Epithelial cell of esophagus (primary cell): Measurements from ENCODE around the gene COL25A1.

ENCODE experiments used
- DNase-seq: peaks from one replicate; pipeline ENCODE4 v3.0.0; 2010; ENCODE audit warnings: low read depth
- H3K4me3 ChIP-seq: 2 replicates; pipeline ENCODE4 v1.5.1; 2011; ENCODE audit warnings: mild to moderate bottlenecking, low read length, control low read depth
- CTCF ChIP-seq: IDR thresholded peaks from 2 replicates; pipeline ENCODE4 v1.5.1; 2011; ENCODE audit warnings: low read depth, mild to moderate bottlenecking, low read length, control low read depth, inconsistent platforms; ENCODE audit not compliant: insufficient read depth; ENCODE audit errors: missing control alignments

COL25A1 gene

DNA sequence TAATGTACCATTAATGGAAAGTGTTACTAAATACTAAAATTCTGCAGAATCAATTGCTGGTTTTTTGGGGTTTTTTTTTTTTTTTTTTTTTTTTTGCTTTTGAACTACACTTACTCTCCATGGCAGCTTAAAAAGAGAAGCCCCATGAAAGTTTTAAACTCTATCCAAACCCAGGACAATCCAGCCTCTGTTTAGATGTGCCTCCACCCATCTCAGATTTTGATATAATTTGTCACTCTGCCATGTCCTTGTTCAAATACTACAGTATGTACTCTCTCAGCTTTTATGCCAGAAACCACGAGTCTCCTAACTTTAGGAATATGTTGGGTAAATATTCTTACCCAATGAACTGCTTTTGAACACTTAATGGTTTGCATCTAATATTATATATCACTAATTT lies 84.2 kb downstream of the COL25A1 start:
- TF ChIP-seq CTCF = no peak
- no peak overlapping the region for H3K4me3 ChIP-seq
- DNase-seq = no peak

- TF ChIP-seq CTCF = no peak
- no peak overlapping the region for H3K4me3 ChIP-seq
- no peak for DNase-seq
Observed at GRCh38 chr4:109216085-109216696, 86.3 kb downstream of the COL25A1 start.

- no peak for DNase-seq
- H3K4me3 ChIP-seq = no peak overlapping the region
- TF ChIP-seq CTCF = no peak
Observed at GRCh38 chr4:109215506-109215905, 87.0 kb downstream of the COL25A1 start.

DNA sequence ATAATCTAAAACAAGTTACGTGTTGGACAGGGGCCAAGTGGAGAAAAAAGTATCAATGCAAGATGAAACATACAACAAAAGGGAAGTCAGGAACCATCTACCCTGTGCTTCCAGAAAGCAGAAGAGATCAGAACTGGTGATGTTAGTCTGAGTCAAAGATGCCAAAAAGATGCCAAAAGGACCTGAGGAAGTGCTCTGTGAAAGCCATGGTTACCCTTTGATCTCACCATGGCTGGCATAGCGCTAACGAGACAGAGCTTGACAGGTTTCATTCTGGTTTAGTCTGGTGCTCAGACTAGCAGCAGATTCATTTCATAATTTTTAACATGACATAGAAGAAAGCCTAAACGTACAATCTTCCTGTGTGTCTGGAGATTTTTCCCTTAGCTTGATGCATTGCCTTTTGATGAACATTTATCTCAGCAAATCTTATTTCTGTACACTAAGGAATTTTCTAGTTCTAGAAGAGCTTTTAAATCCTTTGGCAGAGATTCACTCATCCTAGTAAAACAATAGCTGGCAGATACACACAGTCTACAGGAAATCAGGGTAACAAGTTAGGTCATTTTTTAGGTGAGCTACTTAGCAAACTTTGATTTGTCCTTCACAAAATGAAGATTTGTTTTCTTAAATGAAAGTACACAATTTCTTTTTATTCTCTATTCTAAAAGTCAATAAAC lies 87.7 kb downstream of the COL25A1 start:
- TF ChIP-seq CTCF = no peak
- no peak for DNase-seq

GRCh38 chr4:109213056-109213455 lies 89.4 kb downstream of the COL25A1 start:
- no peak for TF ChIP-seq CTCF
- no peak for DNase-seq
- no peak overlapping the region for H3K4me3 ChIP-seq

More for the DNA sequence above, 87.7 kb downstream of the COL25A1 start:
- no peak overlapping the region for H3K4me3 ChIP-seq

DNA sequence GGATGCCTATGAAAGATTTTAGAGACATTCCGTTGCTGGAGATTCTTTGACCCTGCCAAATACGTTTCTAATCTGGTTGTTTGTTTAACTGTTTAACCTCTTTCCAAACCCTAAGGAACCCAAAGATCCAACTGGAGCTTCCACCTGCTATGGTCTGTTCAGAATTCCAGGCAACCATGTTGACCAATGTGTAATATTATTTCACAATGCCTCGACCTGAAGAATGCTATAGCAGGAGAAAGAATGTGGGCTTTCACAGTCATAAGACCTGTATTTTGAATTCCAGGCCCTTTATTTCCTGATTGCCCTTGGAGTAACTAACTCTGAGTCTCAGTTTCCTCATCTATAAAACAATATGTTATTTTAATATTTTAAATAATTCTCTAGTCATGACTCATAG lies 90.8 kb downstream of the COL25A1 start:
- H3K4me3 ChIP-seq = no peak overlapping the region
- peak; percentile 2 for DNase-seq
- TF ChIP-seq CTCF = no peak

DNA sequence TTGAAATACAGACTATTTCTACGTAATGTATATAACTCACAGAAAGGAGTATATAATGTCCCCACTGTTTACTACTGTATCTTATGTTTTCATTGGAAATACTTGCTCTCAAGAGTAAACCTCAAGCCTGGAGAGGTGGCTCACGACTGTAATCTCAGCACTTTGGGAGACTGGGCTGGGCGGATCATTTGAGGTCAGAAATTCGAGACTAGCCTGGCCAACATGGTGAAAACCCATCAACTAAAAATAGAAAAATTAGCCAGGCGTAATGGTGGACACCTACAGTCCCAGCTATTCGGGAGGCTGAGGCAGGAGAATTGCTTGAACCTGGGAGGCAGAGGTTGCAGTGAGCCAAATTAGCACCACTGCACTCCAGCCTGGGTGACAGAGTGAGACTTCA lies 92.8 kb downstream of the COL25A1 start:
- H3K4me3 ChIP-seq = no peak overlapping the region
- no peak for TF ChIP-seq CTCF
- DNase-seq = no peak
